GM19455 (cell line): Measurements from ENCODE around the gene PTPRU.
"Not testable (repeated sequence)": the region's sequence is repeated elsewhere in the genome, so short reads cannot be mapped to it uniquely, and the experiment has no call there.

Experiments
- ATAC-seq: cut with Tn5 transposase; IDR thresholded peaks from one replicate; pipeline ENCODE4 v1.9.1; 2021; ENCODE audit not compliant: unreplicated experiment

Gene PTPRU

GRCh38 chr1:29221296-29221695, 15.0 kb upstream of the PTPRU start:
- ATAC-seq = no peak

- not testable (repeated sequence) for ATAC-seq
These were observed 14.1 kb upstream of the PTPRU start for GRCh38 chr1:29222260-29222659.

- ATAC-seq = no peak
These were observed 13.6 kb upstream of the PTPRU start for GRCh38 chr1:29222686-29223085.

- ATAC-seq = no peak
These were observed 12.8 kb upstream of the PTPRU start for GRCh38 chr1:29223521-29223920.

GRCh38 chr1:29224356-29224837, 11.9 kb upstream of the PTPRU start:
- ATAC-seq = no peak

- no peak for ATAC-seq
These were observed 11.0 kb upstream of the PTPRU start for GRCh38 chr1:29225361-29225760.

GRCh38 chr1:29227511-29227910, 8.8 kb upstream of the PTPRU start:
- ATAC-seq = no peak

GRCh38 chr1:29230204-29230552, 6.1 kb upstream of the PTPRU start:
- no peak for ATAC-seq

GRCh38 chr1:29230553-29231378, 5.6 kb upstream of the PTPRU start, which contains the start of gene MECR:
MECR (minus strand) TSS chr1:29230934; CDS start chr1:29230906, 28 bp downstream.
- peak; percentile 90 for ATAC-seq

GRCh38 chr1:29232387-29232786, 3.9 kb upstream of the PTPRU start:
- no peak for ATAC-seq

GRCh38 chr1:29233693-29234092, 2.6 kb upstream of the PTPRU start:
- no peak for ATAC-seq

- no peak for ATAC-seq
These were observed 1.9 kb upstream of the PTPRU start for GRCh38 chr1:29234471-29234870.

- ATAC-seq = not testable (repeated sequence)
These were observed 1.4 kb upstream of the PTPRU start for GRCh38 chr1:29234881-29235280.

- ATAC-seq = no peak
These were observed 398 bp downstream of the PTPRU start for GRCh38 chr1:29236712-29237128.

GRCh38 chr1:29237129-29237821, 953 bp downstream of the PTPRU start:
- ATAC-seq = no peak

GRCh38 chr1:29237852-29238619, 1.7 kb downstream of the PTPRU start:
- ATAC-seq = no peak

GRCh38 chr1:29238620-29239002, 2.3 kb downstream of the PTPRU start:
- ATAC-seq = no peak

GRCh38 chr1:29239142-29239541, 2.8 kb downstream of the PTPRU start:
- ATAC-seq = no peak

- no peak for ATAC-seq
These were observed 4.1 kb downstream of the PTPRU start for GRCh38 chr1:29240400-29240837.

- ATAC-seq = no peak
These were observed 4.7 kb downstream of the PTPRU start for GRCh38 chr1:29240986-29241385.
